Vagina (tissue), 2 donors: ENCODE results near the gene KDM4B.

Experiments
- POLR2A ChIP-seq, 2 donors: fragments of 450-650 bp; IDR thresholded peaks; one replicate each; pipeline ENCODE4 v1.6.1; 2017; ENCODE audit warnings: antibody characterized with exemption in 2 of 2, mild to moderate bottlenecking in 2 of 2, moderate library complexity in 2 of 2
- POLR2AphosphoS5 ChIP-seq, 2 donors: sonication (generic); formaldehyde crosslinking; IDR thresholded peaks; one replicate each; pipeline ENCODE4 v1.9.0; 2017; ENCODE audit warnings: antibody characterized with exemption in 2 of 2, mild to moderate bottlenecking in 2 of 2, low read depth in 1 of 2; ENCODE audit not compliant: insufficient read depth in 1 of 2
- TF ChIP-seq, protein P1 (sequence below), 3 experiments: fragments of 450-650 bp in 2 of 3; fragments of 200-600 bp in 1 of 3; sonication (generic) in 1 of 3; IDR thresholded peaks; one replicate each; pipeline ENCODE4 v1.5.1; 2017 to 2019; ENCODE audit warnings: antibody characterized with exemption in 3 of 3, mild to moderate bottlenecking in 2 of 3, moderate library complexity in 2 of 3

GRCh38 chr19:5081443-5082161, 112.7 kb downstream of the KDM4B start:
- TF ChIP-seq, protein P1, sequence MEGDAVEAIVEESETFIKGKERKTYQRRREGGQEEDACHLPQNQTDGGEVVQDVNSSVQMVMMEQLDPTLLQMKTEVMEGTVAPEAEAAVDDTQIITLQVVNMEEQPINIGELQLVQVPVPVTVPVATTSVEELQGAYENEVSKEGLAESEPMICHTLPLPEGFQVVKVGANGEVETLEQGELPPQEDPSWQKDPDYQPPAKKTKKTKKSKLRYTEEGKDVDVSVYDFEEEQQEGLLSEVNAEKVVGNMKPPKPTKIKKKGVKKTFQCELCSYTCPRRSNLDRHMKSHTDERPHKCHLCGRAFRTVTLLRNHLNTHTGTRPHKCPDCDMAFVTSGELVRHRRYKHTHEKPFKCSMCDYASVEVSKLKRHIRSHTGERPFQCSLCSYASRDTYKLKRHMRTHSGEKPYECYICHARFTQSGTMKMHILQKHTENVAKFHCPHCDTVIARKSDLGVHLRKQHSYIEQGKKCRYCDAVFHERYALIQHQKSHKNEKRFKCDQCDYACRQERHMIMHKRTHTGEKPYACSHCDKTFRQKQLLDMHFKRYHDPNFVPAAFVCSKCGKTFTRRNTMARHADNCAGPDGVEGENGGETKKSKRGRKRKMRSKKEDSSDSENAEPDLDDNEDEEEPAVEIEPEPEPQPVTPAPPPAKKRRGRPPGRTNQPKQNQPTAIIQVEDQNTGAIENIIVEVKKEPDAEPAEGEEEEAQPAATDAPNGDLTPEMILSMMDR (IDR thresholded peaks at IDR 0.05): no peak
- no peak for TF ChIP-seq POLR2A (IDR thresholded peaks at IDR 0.05)
- no peak for TF ChIP-seq POLR2AphosphoS5 (IDR thresholded peaks at IDR 0.05; ENCODE audit: insufficient read depth in 1 of 2, low read depth in 1 of 2)
